Measurements from ENCODE around the gene DAGLA. TPM values are rescaled to one million over a fixed set of nuclear protein-coding genes. Genes with fewer than 3 reads are reported as not detected.

DAGLA gene
- total RNA-seq, 4 donors from 2014 or later: 1.5 to 4.9 (median 3.8) TPM

GRCh38 chr11:61747967-61748285, 67.7 kb downstream of the DAGLA start:
- TF ChIP-seq CTCF (IDR thresholded peaks at IDR 0.05): no peak
- no peak for TF ChIP-seq EP300 (IDR thresholded peaks at IDR 0.05)
- no peak for TF ChIP-seq POLR2AphosphoS5 (IDR thresholded peaks at IDR 0.05)
- no peak for TF ChIP-seq POLR2A (IDR thresholded peaks at IDR 0.05; ENCODE audit: low read depth)
- Histone ChIP-seq H3K4me1 (peaks cover 10 to 23% (median 19%) of the 10 kb centered on the region in 4 donors), H3K9me3 (no peaks in the 10 kb centered on the region), H3K36me3 (peaks cover 4 to 19% (median 17%) of the 10 kb centered on the region in 4 donors), H3K4me3 (no peak overlapping the region), H3K27me3 (peaks cover 0 to 32% (median 11%) of the 10 kb centered on the region in 4 donors), H3K27ac (replicated peaks in 1 of 4) (no peak overlapping the region)
- WGBS: no CpG with 5 or more reads among the region's 3 CpGs
- DNase-seq (ENCODE audit: extremely low spot score): no peak
- intact Hi-C loops (cut with DNase I): loop anchor here (5.0 kb wide), 1 partner anchor 359 kb away; no protein-coding TSS in a partner anchor

- Histone ChIP-seq H3K27ac (replicated peaks in 1 of 4) (no peak overlapping the region), H3K36me3 (peaks cover 0 to 3% (median 2%) of the 10 kb centered on the region in 4 donors), H3K27me3 (peaks cover 0 to 40% (median 15%) of the 10 kb centered on the region in 4 donors), H3K4me1 (peaks cover 10 to 27% (median 21%) of the 10 kb centered on the region in 4 donors), H3K9me3 (no peaks in the 10 kb centered on the region), H3K4me3 (no peak overlapping the region)
- WGBS: 56% methylated on average over 21 of the region's 21 CpGs
- TF ChIP-seq POLR2A (IDR thresholded peaks at IDR 0.05; ENCODE audit: low read depth) (no peak), POLR2AphosphoS5 (IDR thresholded peaks at IDR 0.05) (no peak), CTCF (IDR thresholded peaks at IDR 0.05) (no peak), EP300 (IDR thresholded peaks at IDR 0.05) (no peak)
- no peak for DNase-seq (ENCODE audit: extremely low spot score)
- intact Hi-C loops (cut with DNase I): loop anchor here (5.0 kb wide), 1 partner anchor 358 kb away; no protein-coding TSS in a partner anchor
These were observed 69.5 kb downstream of the DAGLA start for GRCh38 chr11:61749591-61750217.

GRCh38 chr11:61750631-61751273, 70.6 kb downstream of the DAGLA start:
- H3K4me3 ChIP-seq: no peak overlapping the region
- intact Hi-C loops (cut with DNase I): no loop called here

GRCh38 chr11:61751384-61751783, 71.2 kb downstream of the DAGLA start:
- TF ChIP-seq CTCF (IDR thresholded peaks at IDR 0.05): no peak
- TF ChIP-seq EP300 (IDR thresholded peaks at IDR 0.05): no peak
- TF ChIP-seq POLR2A (IDR thresholded peaks at IDR 0.05; ENCODE audit: low read depth): no peak
- TF ChIP-seq POLR2AphosphoS5 (IDR thresholded peaks at IDR 0.05): no peak
- H3K4me1 ChIP-seq: peaks cover 10 to 27% (median 22%) of the 10 kb centered on the region in 4 donors
- intact Hi-C loops (cut with DNase I): no loop called here
- WGBS: 92% methylated on average over 14 of the region's 14 CpGs
- H3K36me3 ChIP-seq: no peaks in the 10 kb centered on the region
- H3K9me3 ChIP-seq: no peaks in the 10 kb centered on the region
- no peak overlapping the region for H3K27ac ChIP-seq (replicated peaks in 1 of 4)
- no peak for DNase-seq (ENCODE audit: extremely low spot score)
- H3K27me3 ChIP-seq: peaks cover 0 to 40% (median 15%) of the 10 kb centered on the region in 4 donors
- H3K4me3 ChIP-seq: no peak overlapping the region

More at GRCh38 chr11:61750631-61751273, 70.6 kb downstream of the DAGLA start:
- Histone ChIP-seq H3K4me1 (peaks cover 10 to 27% (median 21%) of the 10 kb centered on the region in 4 donors), H3K36me3 (no peaks in the 10 kb centered on the region), H3K27ac (replicated peaks in 1 of 4) (no peak overlapping the region), H3K9me3 (no peaks in the 10 kb centered on the region), H3K27me3 (peaks cover 0 to 40% (median 15%) of the 10 kb centered on the region in 4 donors)
- 92% methylated on average over 5 of the region's 5 CpGs for WGBS
- DNase-seq (ENCODE audit: extremely low spot score): no peak
- no peak for TF ChIP-seq POLR2AphosphoS5 (IDR thresholded peaks at IDR 0.05)
- TF ChIP-seq EP300 (IDR thresholded peaks at IDR 0.05): no peak
- TF ChIP-seq CTCF (IDR thresholded peaks at IDR 0.05): no peak
